ENCODE results near the gene CORO2A. TPM values are rescaled to one million over a fixed set of nuclear protein-coding genes. Genes with fewer than 3 reads are reported as not detected.

The CORO2A gene
- total and polyA plus RNA-seq, 2 of the 8 experiments (the other 6 are each of a cell fraction or from before 2014, with no cell fraction given): 13.7 to 27.9 TPM

DNA sequence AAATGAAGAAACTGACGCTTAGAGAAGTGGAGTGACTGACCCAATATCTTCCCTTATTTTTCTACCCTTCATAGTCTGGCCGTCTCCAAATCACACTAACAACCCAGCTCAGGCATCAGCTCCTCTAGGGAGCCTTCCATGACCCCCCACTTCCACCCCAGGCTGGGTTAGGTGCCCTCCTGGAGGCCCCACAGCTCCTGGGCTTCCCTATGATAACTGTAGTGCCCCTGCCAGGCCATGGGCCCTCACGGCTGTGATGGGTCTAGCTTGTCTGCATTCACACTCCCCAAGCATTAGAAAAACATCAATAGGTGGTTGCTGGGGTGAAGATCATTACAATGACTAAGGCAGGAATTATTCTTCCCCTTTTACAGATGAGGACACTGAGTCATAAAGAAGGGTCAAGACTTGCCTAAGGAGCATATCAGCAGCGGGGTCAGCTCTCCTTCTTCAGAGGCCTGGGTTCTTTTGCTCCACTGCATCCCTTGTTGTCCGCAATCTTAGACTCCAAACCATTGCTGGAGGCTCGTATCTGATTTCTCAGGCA, 7.3 kb downstream of the CORO2A start (continued):
- TF ChIP-seq POLR2AphosphoS5 (IDR thresholded peaks at IDR 0.05; ENCODE audit: low read depth, low read length) (no peak), NRF1 (IDR thresholded peaks at IDR 0.05; ENCODE audit: low read depth, low read length) (no peak), KDM4A (IDR thresholded peaks at IDR 0.05; ENCODE audit: low read depth, low read length, severe bottlenecking) (no peak), POU5F1 (IDR thresholded peaks at IDR 0.05; ENCODE audit: low read depth, low read length) (no peak), TEAD4 (IDR thresholded peaks at IDR 0.05; ENCODE audit: low read depth, low read length) (no peak), BACH1 (IDR thresholded peaks at IDR 0.05; ENCODE audit: low read length) (no peak), TAF1 (IDR thresholded peaks at IDR 0.05; ENCODE audit: low read depth, low read length) (no peak), HDAC2 (IDR thresholded peaks at IDR 0.05; ENCODE audit: borderline replicate concordance in 1 of 2, low read depth in 2 of 2, low read length in 2 of 2) (no peak)
